GM19324 (cell line): ENCODE measurements around the gene B4GALNT4.
A peak's percentile ranks its signal among the peaks of the same experiment; 100 is the strongest.
"Not testable (repeated sequence)": the region's sequence is repeated elsewhere in the genome, so short reads cannot be mapped to it uniquely, and the experiment has no call there.

Experiments used
- ATAC-seq: cut with Tn5 transposase; IDR thresholded peaks from one replicate; pipeline ENCODE4 v1.9.1; 2021; ENCODE audit warnings: mild to moderate bottlenecking, moderate library complexity; ENCODE audit not compliant: unreplicated experiment, low FRiP score

Gene B4GALNT4

GRCh38 chr11:369336-370018 is at the start of gene B4GALNT4:
Gene B4GALNT4, plus strand, starts transcription at chr11:369499. Its CDS starts 305 bp downstream, at chr11:369804.
- ATAC-seq, result no peak

GRCh38 chr11:319888-320273 is 49.4 kb upstream of the B4GALNT4 start:
- not testable (repeated sequence) for ATAC-seq

- no peak for ATAC-seq
Measured at GRCh38 chr11:324156-324555, 45.1 kb upstream of the B4GALNT4 start.

GRCh38 chr11:324593-325517 is 44.4 kb upstream of the B4GALNT4 start:
- not testable (repeated sequence) for ATAC-seq

- no peak for ATAC-seq
Measured at GRCh38 chr11:325796-326591, 43.3 kb upstream of the B4GALNT4 start.

GRCh38 chr11:326592-326841 is 42.8 kb upstream of the B4GALNT4 start:
- ATAC-seq, result no peak

- no peak for ATAC-seq
Measured at GRCh38 chr11:326842-327580, 42.3 kb upstream of the B4GALNT4 start.

GRCh38 chr11:327581-327923 is 41.7 kb upstream of the B4GALNT4 start:
- no peak for ATAC-seq

GRCh38 chr11:328012-328411 is 41.3 kb upstream of the B4GALNT4 start:
- ATAC-seq, result no peak

GRCh38 chr11:328516-329100 is 40.7 kb upstream of the B4GALNT4 start:
- ATAC-seq, result not testable (repeated sequence)

- no peak for ATAC-seq
Measured at GRCh38 chr11:329886-330253, 39.4 kb upstream of the B4GALNT4 start.

GRCh38 chr11:330307-330693 is 39.0 kb upstream of the B4GALNT4 start:
- ATAC-seq, result no peak

- ATAC-seq, result peak; percentile 61
Measured at GRCh38 chr11:330694-331357, 38.5 kb upstream of the B4GALNT4 start.

- peak; percentile 10 for ATAC-seq
Measured at GRCh38 chr11:331358-332060, 37.8 kb upstream of the B4GALNT4 start.

GRCh38 chr11:332651-333480 is 36.4 kb upstream of the B4GALNT4 start:
- no peak for ATAC-seq

- not testable (repeated sequence) for ATAC-seq
Measured at GRCh38 chr11:333616-334263, 35.6 kb upstream of the B4GALNT4 start.

- no peak for ATAC-seq
Measured at GRCh38 chr11:334264-334994, 34.9 kb upstream of the B4GALNT4 start.
